OCI-LY3 (cell line): ENCODE data around the gene SLC4A1.

ENCODE experiments used
- H2AFZ ChIP-seq: fragments of 200-600, 300-600 bp; shearing (Covaris generic); 2 replicates; pipeline ENCODE4 v1.6.0; 2014; ENCODE audit warnings: antibody characterized with exemption, low read depth, low read length
- H3K27ac ChIP-seq: fragments of 200-600, 300-600 bp; sonication (generic); 2 replicates; pipeline ENCODE4 v1.5.1; 2014; ENCODE audit warnings: mild to moderate bottlenecking, low read length, moderate library complexity, mixed read lengths
- H3K27me3 ChIP-seq: fragments of 200-600, 300-600 bp; sonication (generic); 2 replicates; pipeline ENCODE4 v1.6.1; 2014; ENCODE audit warnings: low read depth, low read length, mixed read lengths
- H3K36me3 ChIP-seq: fragments of 200-600, 300-600 bp; sonication (generic); replicated peaks from 2 replicates; pipeline ENCODE3; 2014; ENCODE audit warnings: low read depth, low read length, mixed read lengths
- H3K4me1 ChIP-seq: fragments of 300-600, 200-600 bp; sonication (generic); 2 replicates; pipeline ENCODE4 v1.6.1; 2014; ENCODE audit warnings: low read length, mixed read lengths
- H3K4me2 ChIP-seq: fragments of 200-600, 300-600 bp; sonication (generic); 2 replicates; pipeline ENCODE4 v1.6.1; 2014; ENCODE audit warnings: low read length, mixed read lengths
- H3K4me3 ChIP-seq: fragments of 300-600, 200-600 bp; sonication (generic); 2 replicates; pipeline ENCODE4 v1.5.1; 2014; ENCODE audit warnings: antibody characterized with exemption, mild to moderate bottlenecking, low read length, moderate library complexity
- H3K79me2 ChIP-seq: fragments of 300-600, 200-600 bp; shearing (Covaris generic); 2 replicates; pipeline ENCODE4 v1.6.1; 2014; ENCODE audit warnings: mild to moderate bottlenecking, low read length, mixed read lengths
- H3K9ac ChIP-seq: fragments of 300-600, 200-600 bp; shearing (Covaris generic); 2 replicates; pipeline ENCODE4 v1.6.0; 2014; ENCODE audit warnings: mild to moderate bottlenecking, low read length, moderate library complexity
- H3K9me3 ChIP-seq: fragments of 200-600, 300-600 bp; shearing (Covaris generic); 2 replicates; pipeline ENCODE4 v1.6.1; 2014; ENCODE audit warnings: low read length, mixed read lengths; ENCODE audit not compliant: insufficient read depth
- H4K20me1 ChIP-seq: fragments of 200-600, 300-600 bp; sonication (generic); 2 replicates; pipeline ENCODE4 v1.6.1; 2016; ENCODE audit warnings: low read length, mixed read lengths; ENCODE audit not compliant: insufficient read depth
- EZH2phosphoT487 ChIP-seq: fragments of 200-600 bp; shearing (Covaris generic); IDR thresholded peaks from 2 replicates; pipeline ENCODE4 v1.6.1; 2018; ENCODE audit warnings: antibody characterized with exemption, mixed run types, low read depth
- TF ChIP-seq, protein P1 (sequence below): fragments of 200-600, 300-600 bp; sonication (generic); IDR thresholded peaks from 2 replicates; pipeline ENCODE4 v1.5.1; 2014; ENCODE audit warnings: antibody characterized with exemption, low read length, low read depth

SLC4A1 gene

DNA sequence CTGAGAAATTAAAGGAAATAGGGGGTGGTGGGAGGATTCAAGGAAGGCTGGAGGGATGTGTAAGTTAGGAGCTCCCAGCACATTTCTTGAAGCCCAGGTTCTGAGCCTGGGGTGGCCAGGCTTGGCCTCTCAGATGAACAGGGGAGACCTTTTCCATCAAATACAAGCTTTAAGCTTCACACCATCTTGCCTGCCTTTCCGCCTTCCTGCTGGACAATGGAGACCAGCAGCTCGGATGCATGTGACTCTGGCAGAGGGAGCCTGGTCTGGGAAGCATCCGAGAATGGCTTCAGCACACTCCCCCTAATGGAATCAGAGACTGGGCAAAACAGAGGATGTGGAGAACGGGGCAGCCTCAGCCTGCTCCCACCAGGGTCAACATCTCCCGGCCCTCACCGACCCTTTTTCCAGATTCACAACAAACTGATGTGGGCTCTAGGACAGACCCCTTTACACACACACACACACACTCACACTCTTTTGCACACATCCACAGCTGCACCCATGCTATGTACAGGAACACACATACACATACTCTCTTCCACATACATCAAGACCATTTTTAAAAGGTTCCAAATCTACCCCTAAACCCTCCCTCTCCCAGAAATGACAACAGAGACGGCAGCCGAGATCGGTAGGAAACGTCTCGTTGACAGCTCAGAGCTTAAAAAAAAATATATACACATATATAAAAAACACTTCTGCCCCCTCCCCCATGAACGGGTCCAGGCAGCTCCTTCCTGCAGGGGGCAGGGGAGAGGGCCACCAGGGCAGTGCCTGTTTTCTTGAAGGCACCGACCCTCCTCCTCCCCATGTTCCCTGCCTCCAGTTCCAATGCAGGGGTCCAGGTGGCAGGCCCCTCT, 61.7 kb downstream of the SLC4A1 start:
- Histone ChIP-seq H3K4me3 (no peak overlapping the region), H4K20me1 (no peaks in the 10 kb centered on the region), H3K27ac (no peak overlapping the region), H3K9me3 (no peaks in the 10 kb centered on the region), H3K4me1 (peaks cover 28% of the 10 kb centered on the region), H2AFZ (no peak overlapping the region), H3K4me2 (no peak overlapping the region), H3K79me2 (peaks cover 6% of the 10 kb centered on the region; the same call in 1 of the 2 replicates), H3K27me3 (no peaks in the 10 kb centered on the region), H3K9ac (no peak overlapping the region), H3K36me3 (peaks cover 29% of the 10 kb centered on the region)
- TF ChIP-seq, protein P1, sequence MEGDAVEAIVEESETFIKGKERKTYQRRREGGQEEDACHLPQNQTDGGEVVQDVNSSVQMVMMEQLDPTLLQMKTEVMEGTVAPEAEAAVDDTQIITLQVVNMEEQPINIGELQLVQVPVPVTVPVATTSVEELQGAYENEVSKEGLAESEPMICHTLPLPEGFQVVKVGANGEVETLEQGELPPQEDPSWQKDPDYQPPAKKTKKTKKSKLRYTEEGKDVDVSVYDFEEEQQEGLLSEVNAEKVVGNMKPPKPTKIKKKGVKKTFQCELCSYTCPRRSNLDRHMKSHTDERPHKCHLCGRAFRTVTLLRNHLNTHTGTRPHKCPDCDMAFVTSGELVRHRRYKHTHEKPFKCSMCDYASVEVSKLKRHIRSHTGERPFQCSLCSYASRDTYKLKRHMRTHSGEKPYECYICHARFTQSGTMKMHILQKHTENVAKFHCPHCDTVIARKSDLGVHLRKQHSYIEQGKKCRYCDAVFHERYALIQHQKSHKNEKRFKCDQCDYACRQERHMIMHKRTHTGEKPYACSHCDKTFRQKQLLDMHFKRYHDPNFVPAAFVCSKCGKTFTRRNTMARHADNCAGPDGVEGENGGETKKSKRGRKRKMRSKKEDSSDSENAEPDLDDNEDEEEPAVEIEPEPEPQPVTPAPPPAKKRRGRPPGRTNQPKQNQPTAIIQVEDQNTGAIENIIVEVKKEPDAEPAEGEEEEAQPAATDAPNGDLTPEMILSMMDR, result no peak
- no peak for TF ChIP-seq EZH2phosphoT487

DNA sequence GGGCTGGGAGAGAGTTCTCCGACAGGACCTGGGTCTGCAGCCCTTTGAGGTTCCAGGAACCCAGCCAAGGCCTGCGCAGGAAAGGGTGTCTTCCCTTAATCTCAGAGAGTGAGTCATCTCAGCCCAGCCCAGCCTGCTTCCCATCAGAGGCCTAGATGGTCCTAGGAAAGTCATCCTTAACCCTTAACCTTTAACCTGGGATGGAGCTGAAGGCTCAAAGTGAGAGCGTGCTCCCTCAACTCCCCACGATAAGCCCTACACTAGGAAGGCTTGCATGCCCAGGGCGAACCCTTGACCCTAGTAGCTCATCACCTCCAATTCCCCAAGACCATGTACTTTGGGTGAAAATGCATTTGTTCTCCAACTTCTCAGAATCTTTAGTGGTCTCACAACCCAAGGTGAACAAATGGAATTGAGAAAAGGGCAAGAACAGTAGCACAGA, 63.5 kb downstream of the SLC4A1 start:
- Histone ChIP-seq H3K36me3 (peaks cover 21% of the 10 kb centered on the region), H3K79me2 (peaks cover 6% of the 10 kb centered on the region; the same call in 1 of the 2 replicates), H3K9ac (no peak overlapping the region), H3K27ac (0 out of 2 replicates have a peak overlapping the region, but pooled peaks have one; percentile 25), H4K20me1 (no peaks in the 10 kb centered on the region), H3K9me3 (no peaks in the 10 kb centered on the region), H3K4me3 (no peak overlapping the region), H3K27me3 (no peaks in the 10 kb centered on the region), H2AFZ (no peak overlapping the region), H3K4me1 (peaks cover 16% of the 10 kb centered on the region), H3K4me2 (no peak overlapping the region)
- TF ChIP-seq, protein P1, result no peak
- no peak for TF ChIP-seq EZH2phosphoT487

GRCh38 chr17:44203731-44204440, 64.0 kb downstream of the SLC4A1 start:
- Histone ChIP-seq H3K9ac (no peak overlapping the region), H4K20me1 (no peaks in the 10 kb centered on the region), H3K27me3 (no peaks in the 10 kb centered on the region), H3K4me3 (peak overlapping the region; percentile 36), H3K36me3 (peaks cover 17% of the 10 kb centered on the region), H2AFZ (no peak overlapping the region), H3K9me3 (no peaks in the 10 kb centered on the region), H3K4me1 (peaks cover 13% of the 10 kb centered on the region), H3K4me2 (peak overlapping the region; percentile 40), H3K27ac (peak overlapping the region; percentile 25; the same call in 1 of the 2 replicates), H3K79me2 (peaks cover 6% of the 10 kb centered on the region)
- TF ChIP-seq, protein P1, result peak; percentile 73
- no peak for TF ChIP-seq EZH2phosphoT487

- TF ChIP-seq EZH2phosphoT487, result no peak
- TF ChIP-seq, protein P1, result no peak
- H3K27ac ChIP-seq, result no peak overlapping the region
These were observed 65.2 kb downstream of the SLC4A1 start for GRCh38 chr17:44202756-44203155.

More at GRCh38 chr17:44202756-44203155, 65.2 kb downstream of the SLC4A1 start:
- no peak overlapping the region for H3K4me3 ChIP-seq
- no peak overlapping the region for H3K9ac ChIP-seq
- H3K79me2 ChIP-seq, result peaks cover 17% of the 10 kb centered on the region
- H3K36me3 ChIP-seq, result peaks cover 11% of the 10 kb centered on the region
- peaks cover 19% of the 10 kb centered on the region for H3K4me1 ChIP-seq
- H3K27me3 ChIP-seq, result no peaks in the 10 kb centered on the region
- H2AFZ ChIP-seq, result no peak overlapping the region
- H3K4me2 ChIP-seq, result no peak overlapping the region
- H3K9me3 ChIP-seq, result no peaks in the 10 kb centered on the region
- no peaks in the 10 kb centered on the region for H4K20me1 ChIP-seq
